GOT3 (cell line): ENCODE results near the gene RXRA.

ENCODE experiments used
- DNase-seq: peaks from one replicate; lab custom pipeline; 2025; ENCODE audit warnings: mixed read lengths; lab: John Stamatoyannopoulos, UW

Gene RXRA

DNA sequence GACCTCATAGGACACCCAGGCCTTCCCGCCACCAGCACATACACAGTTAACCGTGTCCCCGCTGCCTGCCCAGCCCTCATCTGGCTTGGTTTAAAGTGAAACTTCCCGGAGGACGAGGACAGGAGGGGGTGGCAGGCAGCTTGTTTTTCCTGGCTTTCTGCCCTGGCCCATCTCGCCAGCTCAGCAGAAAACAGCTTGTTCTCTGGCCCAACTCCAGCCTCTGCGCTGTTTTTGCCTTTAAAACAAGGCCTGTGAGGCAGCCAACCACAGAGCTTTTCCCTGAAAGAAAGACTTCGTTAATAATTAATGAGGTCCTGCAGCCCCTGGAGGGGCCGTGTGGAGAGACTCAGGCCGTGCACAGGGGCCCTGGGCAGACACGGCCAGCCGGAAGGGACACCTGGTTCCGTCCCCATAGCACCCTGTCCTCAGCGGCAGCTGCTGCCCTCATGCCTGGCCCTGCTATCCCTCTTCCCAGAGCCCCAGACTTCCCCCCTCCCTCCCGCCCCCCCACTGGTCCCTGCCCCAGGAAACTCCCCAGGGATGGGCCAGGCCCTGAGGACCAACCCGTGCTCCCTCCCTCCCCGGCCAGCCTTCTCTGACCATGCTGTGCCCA is 108.7 kb downstream of the RXRA start:
- DNase-seq = peak; percentile 47

DNA sequence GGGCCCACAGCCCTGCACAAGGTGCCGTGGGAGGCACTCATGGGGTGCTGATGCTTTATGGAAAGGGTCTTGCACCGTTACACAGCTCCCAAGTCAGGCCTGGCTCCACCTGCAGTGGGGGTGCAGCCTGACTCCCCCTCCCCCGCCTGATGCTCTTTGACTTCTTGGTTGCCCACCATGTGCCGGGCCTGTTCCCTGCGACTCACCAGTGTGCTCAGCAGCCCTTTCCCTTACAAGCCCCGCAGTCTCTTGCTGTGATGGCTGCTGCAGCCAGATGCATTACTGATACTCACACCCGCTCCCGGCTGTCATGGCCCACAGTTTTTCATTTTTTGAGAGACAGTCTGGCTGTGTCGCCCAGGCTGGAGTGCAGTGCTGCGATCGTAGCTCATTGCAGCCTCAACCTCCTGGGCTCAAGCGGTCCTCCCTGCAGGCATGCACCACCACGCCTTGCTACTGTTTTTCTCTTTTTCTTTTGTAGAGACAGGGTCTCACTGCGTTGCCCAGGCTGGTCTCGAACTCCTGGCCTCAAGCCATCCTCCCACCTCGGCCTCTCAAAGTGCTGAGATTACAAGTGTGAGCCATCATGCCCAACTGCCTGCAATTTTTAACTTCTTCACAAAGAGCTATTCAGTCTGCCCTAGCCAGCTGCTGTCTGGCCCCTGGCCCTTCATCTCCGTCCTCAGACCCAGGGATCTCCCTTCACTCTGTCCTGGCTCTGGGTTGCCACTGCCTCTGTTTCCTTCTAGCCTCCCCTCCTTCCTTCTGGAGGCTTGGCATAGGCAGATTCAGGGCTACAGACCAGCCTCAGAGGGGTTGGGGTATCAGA is 109.5 kb downstream of the RXRA start:
- DNase-seq = no peak

DNA sequence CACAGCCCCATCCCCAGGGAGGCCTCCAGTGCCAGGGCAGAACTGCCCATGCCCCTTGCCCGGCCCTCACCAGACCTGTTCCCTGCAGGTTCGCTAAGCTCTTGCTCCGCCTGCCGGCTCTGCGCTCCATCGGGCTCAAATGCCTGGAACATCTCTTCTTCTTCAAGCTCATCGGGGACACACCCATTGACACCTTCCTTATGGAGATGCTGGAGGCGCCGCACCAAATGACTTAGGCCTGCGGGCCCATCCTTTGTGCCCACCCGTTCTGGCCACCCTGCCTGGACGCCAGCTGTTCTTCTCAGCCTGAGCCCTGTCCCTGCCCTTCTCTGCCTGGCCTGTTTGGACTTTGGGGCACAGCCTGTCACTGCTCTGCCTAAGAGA is 110.1 kb downstream of the RXRA start:
- no peak for DNase-seq

DNA sequence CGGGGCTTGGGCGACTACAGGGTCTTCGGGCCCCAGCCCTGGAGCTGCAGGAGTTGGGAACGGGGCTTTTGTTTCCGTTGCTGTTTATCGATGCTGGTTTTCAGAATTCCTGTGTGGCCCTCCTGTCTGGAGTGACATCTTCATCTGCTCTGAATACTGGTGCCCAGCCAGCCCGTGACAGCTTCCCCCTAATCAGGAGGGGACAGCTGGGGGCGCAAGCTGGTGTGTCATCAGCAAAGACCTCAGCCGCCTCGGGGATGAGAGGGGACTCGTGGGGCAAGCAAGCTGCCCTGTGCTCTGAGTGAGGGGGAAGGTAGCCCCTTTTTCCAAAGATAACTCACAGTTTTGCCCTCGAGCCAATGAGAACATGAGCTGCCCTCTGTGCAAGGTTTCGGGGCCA is 110.7 kb downstream of the RXRA start:
- DNase-seq = no peak

DNA sequence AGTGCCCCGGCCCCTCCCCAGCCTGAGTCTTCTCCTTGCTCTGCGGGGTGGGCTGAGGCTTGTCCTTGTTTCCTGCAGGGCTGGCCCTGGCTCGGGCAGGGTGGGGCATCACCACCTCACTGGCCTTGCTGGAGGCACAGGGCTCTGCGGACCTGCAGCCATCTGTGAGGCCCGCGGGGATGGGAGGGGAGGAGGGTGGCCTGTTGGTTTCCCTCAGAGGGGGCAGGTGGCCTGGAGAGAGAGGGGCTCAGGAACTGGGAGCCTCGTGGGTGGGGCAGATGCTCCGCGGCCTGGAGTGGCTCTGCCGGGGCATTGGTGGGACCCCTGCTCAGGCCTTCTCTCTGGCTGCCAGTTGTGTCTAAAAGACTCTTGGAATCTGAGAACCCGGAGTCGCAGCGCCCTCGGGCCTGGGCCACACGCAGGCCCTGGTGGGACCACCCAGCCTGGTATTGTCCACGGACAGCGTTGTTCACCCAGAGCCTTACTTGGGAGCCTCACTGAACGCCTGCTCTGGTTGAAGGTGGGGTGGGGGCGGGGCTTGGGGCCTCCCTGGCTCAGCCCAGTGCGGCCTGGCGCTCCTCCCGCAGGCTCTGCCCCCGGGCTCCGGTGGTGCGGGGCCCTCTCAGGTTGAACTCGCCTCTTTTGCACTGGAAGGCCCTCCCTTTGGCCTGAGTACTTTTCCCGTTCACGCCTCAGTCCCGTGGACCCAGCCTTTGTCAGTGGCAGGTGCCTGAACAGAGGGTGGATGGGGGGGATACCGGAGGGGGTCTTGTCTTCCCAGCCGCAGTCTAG is 111.3 kb downstream of the RXRA start:
- no peak for DNase-seq

DNA sequence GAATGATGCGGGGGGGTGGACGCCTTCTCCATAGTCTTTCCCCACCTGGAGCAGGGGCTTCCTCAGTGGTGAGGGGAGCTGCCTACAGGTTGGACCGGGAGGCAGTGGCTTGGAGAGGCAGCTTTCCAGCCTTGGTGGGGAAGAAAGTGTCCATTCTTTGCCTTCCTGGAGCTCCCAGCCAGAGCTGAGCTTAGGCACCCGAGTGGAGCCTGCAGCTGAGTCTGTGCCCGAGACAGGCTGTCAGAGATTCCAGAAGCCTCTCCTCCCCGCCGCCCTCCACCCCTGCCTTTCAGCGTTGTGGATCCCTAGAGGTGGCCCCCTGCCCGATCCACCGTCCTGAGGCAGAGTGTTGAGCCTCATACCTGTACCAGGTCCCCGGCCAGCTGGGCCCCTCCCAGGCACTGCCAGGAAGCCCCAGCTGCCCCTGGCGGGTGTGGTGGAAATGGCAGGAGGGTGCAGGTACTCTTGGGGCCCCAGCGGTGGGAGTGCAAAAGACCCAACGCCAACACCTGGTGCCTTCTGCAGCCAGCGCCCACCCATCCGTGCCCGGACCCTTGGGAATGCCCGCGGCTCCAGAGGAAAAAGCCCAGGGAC is 112.0 kb downstream of the RXRA start:
- DNase-seq = no peak

DNA sequence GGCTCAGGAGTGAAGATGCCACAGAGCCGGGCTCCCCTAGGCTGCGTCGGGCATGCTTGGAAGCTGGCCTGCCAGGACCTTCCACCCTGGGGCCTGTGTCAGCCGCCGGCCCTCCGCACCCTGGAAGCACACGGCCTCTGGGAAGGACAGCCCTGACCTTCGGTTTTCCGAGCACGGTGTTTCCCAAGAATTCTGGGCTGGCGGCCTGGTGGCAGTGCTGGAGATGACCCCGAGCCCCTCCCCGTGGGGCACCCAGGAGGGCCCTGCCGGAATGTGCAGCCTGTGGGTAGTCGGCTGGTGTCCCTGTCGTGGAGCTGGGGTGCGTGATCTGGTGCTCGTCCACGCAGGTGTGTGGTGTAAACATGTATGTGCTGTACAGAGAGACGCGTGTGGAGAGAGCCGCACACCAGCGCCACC is 113.1 kb downstream of the RXRA start:
- no peak for DNase-seq

DNA sequence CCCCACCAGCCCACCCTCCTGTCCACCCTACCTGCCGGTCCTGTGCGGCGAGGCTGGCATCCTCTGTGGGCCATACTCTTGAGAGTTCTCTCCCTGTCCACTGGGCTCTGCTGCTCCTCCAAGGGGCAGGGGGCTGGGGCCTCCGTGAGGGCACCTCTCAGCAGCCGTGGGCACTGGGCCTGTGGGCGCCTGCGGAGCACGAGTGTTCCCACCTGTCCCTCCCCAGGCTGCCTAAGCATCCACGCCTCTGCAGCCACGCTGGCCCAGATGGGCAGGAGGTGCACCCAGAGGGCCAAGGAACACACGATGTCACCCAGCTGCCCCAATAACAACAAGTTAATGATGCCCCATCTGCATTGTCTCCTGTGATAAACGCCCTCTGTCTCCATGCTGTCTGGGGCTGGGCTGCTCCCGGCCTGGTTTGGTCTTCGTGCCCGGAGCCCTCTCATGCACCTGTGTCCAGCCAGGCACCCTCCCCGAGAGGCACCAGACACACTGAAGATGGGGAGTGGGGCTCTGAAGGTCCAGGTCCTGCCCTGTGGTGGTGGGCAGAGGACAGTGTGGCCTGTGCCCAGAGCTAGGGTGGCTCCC is 114.5 kb downstream of the RXRA start:
- DNase-seq = no peak

DNA sequence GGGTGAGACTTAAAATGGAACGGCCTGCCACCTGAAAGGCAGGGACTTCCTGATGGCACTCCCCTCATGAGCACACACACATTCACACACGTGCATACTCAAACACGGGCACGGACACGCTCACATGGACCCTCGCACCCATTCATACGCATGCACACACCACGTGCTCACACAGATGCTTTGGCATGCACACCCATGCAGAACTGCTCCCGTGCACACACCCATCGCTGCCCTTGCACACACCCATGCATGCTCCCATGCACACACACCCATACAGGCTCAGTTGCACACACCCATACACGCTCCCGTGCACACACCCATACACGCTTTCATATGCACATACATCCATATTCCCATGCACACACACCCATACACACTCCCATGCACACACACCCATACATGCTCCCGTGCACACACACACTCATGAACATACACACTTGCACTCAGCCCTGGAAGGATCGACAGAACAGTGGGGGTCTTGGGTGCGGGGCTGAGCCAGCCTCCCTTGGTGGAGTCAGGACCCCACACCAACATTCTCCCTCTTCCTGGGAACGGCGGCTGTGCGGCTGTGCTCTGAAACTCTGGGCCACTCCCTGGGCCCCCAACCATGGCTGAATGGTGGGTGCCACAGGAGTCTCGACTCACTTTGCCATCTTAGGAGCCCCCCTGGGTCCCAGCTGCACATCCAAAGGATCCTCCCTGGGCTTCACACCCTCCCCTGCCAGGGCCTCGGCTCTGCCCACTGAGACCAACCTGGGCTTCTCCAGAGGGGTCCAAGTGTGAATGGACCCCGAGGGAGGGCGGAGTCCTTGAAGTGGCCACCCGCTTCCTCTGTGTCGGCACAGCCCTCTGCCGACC is 115.2 kb downstream of the RXRA start:
- no peak for DNase-seq

DNA sequence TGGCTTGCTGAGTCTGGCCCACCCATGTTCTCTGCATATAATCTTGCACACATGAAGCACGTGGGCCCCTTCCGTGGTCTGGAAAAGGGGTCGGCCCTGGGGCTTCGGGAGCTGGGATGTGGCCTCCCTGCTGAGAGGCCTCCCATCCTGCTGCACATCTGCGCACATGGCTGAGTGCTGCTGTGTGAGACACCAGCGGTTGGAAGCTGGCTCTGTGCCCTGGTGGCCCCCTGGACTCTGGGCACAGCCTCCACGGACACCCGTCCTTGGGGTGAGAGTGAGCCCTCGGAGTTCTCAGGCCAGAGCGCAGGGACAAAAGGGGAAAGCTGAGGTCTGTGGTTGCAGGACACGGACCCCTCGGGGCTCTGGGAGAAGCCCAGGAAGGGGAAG is 115.8 kb downstream of the RXRA start:
- DNase-seq = no peak

DNA sequence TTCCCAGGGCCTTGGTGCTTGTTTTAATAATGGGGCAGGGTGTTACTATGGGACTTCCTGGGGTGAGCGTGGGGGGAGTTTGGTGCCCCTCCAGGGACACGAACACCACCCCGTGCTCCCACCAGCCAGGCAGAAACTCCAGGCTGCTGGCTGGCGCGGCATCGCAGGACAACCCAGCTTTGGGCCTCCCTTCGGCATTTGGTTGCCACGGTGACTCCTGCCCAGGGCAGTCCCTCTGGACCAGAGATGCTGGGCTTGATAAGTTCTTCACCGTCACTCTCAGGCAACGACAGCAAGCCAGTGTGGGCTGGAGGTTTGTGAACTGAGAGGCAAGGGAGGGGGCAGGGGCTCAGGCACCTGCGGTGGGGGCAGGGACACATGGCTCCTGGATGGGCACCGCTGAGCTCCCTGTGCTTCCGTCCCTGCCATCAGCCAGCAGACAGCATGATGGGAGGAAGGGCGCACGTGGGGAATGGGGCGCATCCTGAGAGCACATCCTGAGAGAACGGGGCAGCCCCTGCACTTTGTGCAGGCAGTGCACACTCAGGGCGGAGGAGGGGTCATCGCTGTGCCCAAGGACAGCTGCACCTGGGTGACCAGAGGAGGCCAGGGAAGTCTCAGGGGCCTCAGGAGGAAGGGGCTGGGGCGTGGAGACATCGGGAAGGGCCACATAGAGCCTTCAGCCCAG is 116.4 kb downstream of the RXRA start:
- no peak for DNase-seq

DNA sequence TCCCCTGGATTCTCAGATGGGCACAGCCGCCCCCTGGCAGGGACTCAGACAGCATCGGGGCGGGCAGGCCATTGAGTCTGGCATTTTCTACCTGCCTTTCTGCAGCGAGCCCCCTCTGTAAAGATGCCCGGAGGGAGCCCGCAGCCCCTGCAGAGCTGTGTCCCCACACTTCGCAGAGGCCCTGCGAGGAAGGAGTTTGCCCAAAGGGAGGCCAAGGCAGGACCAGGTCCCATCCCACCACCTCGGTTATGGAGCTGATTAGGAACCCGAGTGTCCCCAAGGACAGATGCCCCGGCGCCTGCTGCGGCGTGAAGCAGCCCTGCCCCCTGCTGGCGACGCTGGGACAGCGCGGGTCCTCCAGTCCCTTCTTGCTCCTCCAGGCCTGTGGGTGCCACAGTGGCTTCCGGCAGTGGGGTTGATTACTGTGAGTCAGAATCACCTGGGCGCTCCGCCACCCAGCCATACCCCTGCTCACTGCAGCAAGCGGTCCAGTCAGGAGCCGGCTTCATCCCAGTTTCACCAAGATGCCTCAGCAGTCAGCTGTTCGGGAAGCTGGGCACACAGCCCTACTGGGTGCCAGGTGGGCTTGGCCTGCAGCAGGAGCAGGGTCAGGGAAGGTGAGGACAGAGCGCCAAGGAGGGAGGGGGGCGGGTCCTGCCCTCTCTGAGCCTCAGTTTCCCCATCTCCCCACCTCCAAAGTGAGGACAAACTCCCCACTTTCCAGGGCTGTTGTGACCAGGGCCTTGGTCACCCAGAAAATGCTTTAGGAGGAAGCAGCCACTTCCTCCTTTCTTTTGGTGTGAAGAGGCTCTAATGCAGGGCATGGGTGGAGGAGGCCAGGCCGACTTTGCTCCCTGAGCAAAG is 117.2 kb downstream of the RXRA start:
- peak; percentile 42 for DNase-seq

DNA sequence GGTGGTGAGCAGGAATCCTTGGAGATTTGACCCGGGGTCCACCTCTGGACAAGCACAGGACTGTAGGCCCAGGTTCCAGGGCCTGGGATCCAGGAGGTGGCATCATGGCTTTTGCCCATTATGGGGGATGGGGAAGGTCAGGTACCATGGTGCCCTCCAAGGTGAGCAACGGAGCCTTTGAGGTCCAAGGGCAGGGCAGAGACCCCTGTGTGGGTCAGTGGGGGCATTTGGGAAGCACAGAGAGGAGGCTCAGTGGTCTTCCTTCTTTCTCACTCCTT is 117.7 kb downstream of the RXRA start:
- DNase-seq = no peak

DNA sequence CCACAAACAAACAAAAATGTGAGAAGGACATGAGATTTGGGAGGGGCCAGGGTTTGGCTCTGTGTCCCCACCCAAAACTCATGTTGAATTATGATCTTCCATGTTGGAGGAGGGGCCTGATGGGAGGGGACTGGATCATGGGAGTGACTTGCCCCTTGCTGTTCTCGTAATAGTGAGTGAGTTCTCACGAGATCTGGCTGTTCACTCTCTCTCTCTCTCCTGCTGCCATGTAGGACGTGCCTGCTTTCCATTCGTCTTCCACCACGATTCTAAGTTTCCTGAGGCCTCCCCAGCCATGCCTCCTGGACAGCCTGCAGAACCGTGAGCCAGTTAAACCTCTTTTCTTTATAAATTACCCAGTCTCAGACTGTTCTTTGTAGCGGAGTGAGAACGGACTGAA is 118.7 kb downstream of the RXRA start:
- no peak for DNase-seq

DNA sequence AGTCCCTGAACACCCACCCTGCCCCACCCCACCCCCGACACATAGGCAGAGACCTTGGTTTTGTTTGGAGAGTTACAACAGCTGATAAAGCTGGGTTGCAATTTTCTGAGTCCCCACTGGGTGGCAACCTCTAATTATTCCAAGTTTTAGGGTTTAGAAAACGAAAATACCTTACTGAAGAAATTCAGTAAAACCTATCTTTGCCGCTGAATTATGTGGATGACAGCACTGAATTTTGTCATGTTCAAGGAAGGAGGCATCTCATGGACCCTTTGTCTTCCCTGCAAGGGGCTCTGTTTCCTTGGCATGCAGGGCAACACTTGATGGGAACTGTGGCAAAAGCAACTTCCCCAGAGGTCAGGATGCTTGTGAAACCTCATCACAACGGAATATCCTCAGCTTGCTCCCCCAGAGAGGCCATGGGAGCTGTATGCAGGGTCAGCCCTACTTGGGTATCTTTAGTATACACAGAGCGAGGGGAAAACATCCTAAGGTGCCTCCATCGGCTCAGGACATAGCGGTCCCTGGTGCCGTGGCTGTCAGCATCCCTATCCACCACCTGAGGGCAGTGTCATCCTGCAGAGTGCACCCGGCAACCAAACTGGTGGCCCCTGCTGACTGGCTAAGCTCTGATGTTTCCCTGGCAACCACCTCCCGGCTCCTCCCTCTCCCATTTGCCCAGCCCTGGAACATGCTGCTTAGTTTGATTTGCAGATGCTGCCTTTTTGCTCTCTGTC is 123.1 kb downstream of the RXRA start:
- peak; percentile 66 for DNase-seq

DNA sequence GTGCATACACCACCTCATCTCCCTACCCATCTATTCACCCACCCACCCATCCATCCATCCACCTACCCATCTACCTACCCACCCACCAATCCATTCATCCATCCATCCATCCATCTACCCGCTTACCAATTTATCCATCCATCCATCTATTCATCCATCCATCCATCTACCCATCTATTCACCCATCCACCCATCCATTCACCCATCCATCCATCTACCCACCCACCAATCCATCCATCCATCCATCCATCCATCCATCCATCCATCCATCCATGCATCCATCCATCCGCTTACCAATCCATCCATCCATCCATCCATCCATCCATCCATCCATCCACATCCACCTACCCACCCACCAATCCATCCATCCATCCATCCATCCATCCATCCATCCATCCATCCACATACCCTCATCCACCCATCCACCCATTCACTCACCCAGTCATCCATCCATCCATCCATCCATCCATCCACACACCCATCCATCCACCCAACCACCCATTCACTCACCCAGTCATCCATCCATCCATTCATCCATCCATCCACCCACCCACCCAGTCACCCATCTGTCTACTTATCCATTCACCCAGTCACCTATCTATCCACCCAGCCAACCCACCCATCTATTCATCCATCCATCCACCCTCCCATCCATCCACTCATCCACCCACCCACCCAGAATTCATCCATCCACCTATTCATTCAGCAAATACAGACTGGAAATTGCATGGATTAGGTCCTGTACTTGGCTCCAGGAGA is 125.6 kb downstream of the RXRA start:
- DNase-seq = no peak

DNA sequence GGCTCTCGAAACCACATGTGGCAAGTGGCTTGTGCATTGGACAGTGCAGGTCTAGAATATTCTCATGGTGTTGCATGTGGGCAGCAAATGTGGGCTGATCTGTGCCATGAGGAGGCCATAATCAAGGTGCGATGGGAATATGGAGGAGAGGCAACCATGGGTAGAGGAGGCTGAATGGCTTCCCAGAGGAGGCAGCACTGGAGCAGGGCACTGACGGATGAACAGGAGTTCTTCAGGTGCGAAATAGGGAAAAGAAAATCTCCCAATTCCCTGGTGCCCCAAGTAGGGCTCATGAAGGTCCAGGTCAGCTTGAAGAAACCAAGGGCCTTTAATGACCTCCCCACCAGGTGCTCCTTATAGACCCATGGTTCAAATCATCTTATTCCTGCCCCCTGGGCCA is 126.5 kb downstream of the RXRA start:
- no peak for DNase-seq

DNA sequence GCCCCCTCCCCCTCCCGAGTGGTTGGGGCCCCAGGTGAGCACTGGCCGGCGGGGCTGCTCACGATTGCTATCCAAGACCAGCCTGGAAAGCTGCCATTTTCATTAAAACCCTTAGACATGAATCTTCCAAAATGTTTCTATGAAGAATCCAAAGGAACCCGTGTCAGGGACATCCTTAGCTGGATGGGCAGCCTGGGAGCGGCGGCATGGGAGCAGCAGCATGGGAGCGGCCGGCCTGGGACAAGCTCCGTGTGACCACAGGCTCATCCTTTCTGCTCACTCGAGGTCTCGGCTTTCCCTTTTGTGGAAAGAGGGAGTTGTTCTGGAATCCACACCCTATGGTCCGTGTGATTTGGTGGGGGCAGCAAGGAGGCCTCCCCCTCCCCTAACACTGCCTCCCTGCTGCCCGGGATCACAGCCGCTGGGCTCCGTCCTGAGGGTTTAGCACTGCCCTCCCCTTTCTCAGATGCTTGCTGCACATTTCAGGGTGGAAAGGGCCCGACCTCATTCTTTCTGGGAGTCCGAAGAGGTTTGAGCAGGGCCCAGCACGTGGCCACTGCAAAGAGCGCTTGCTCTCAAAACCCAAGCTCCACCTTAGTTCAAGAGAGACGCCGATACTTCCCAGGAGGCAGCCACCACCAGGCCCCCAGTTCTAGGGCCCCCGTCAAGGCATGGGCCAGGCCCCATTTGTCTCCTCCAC is 127.7 kb downstream of the RXRA start:
- no peak for DNase-seq
